Hepatocyte (in vitro differentiated cells): ENCODE results near the gene EPAS1. TPM values are rescaled to one million over a fixed set of nuclear protein-coding genes. Genes with fewer than 3 reads are reported as not detected.

Experiments used
- DNase-seq: peaks from one replicate; pipeline ENCODE4 v3.0.0-alpha.2; 2016; ENCODE audit warnings: low spot score
- H2AFZ ChIP-seq: fragments of 200-600 bp; sonication (generic); 2 replicates; pipeline ENCODE4 v1.6.0; 2016; ENCODE audit warnings: antibody characterized with exemption, mild to moderate bottlenecking
- H3K27ac ChIP-seq: fragments of 200-600 bp; sonication (generic); 2 replicates; pipeline ENCODE4 v1.5.1; 2016; ENCODE audit warnings: mild to moderate bottlenecking
- H3K27me3 ChIP-seq: fragments of 200-600 bp; sonication (generic); 2 replicates; pipeline ENCODE4 v1.6.1; 2016
- H3K36me3 ChIP-seq: fragments of 200-600 bp; sonication (generic); replicated peaks from 2 replicates; pipeline ENCODE4 v1.5.1; 2016; ENCODE audit warnings: low read depth; ENCODE audit not compliant: insufficient read depth
- H3K4me1 ChIP-seq: fragments of 200-600 bp; sonication (generic); 2 replicates; pipeline ENCODE4 v1.5.1; 2016; ENCODE audit warnings: mild to moderate bottlenecking, moderate library complexity; ENCODE audit not compliant: insufficient read depth
- H3K4me2 ChIP-seq: fragments of 200-600 bp; sonication (generic); 2 replicates; pipeline ENCODE4 v1.6.0; 2016
- H3K4me3 ChIP-seq: fragments of 200-600 bp; sonication (generic); 2 replicates; pipeline ENCODE4 v1.5.1; 2016; ENCODE audit warnings: mild to moderate bottlenecking
- H3K79me2 ChIP-seq: fragments of 200-600 bp; sonication (generic); 2 replicates; pipeline ENCODE4 v1.6.0; 2017; ENCODE audit warnings: mild to moderate bottlenecking
- H3K9me2 ChIP-seq: fragments of 200-600 bp; sonication (generic); replicated peaks from 2 replicates; pipeline ENCODE4 v1.6.0; 2017; ENCODE audit warnings: mild to moderate bottlenecking; ENCODE audit not compliant: insufficient read depth
- H3K9me3 ChIP-seq: fragments of 200-600 bp; sonication (generic); 2 replicates; pipeline ENCODE4 v1.5.1; 2016; ENCODE audit warnings: low read depth, mild to moderate bottlenecking
- H4K20me1 ChIP-seq: fragments of 200-600 bp; sonication (generic); 2 replicates; pipeline ENCODE4 v1.6.0; 2016; ENCODE audit warnings: mild to moderate bottlenecking; ENCODE audit not compliant: insufficient read depth, poor library complexity, severe bottlenecking
- EZH2 ChIP-seq: fragments of 200-600 bp; sonication (generic); IDR thresholded peaks from 2 replicates; pipeline ENCODE4 v1.6.1; 2016; ENCODE audit warnings: antibody characterized with exemption, mild to moderate bottlenecking, borderline replicate concordance
- EZH2phosphoT487 ChIP-seq: fragments of 200-600 bp; sonication (generic); IDR thresholded peaks from one replicate; pipeline ENCODE4 v1.6.1; 2018; ENCODE audit warnings: antibody characterized with exemption, mild to moderate bottlenecking, low read depth, moderate library complexity; ENCODE audit not compliant: unreplicated experiment, severe bottlenecking
- WGBS: methylation state at CpG from one replicate; pipeline ENCODE4 v1.1.6; 2016; ENCODE audit warnings: low lambda C conversion rate; ENCODE audit errors: missing lambda C conversion rate; 5-methylcytosine and 5-hydroxymethylcytosine counted together
- polyA plus RNA-seq: library from polyadenylated mRNA; unstranded; fragments of >200 nt; fragmentation: Nextera tagmentation; extraction: Ambion mirVana; gene quantifications from 2 replicates; pipeline ENCODE4 v1.2.1, GENCODE V29; 2016
- total RNA-seq: library from RNA; depleted of rRNA; stranded (reverse); fragments of >200 nt; gene quantifications from 2 replicates; pipeline ENCODE4 v1.2.3, GENCODE V29; 2014
- TF ChIP-seq, protein P1 (sequence below): fragments of 200-600 bp; sonication (generic); IDR thresholded peaks from 2 replicates; pipeline ENCODE4 v1.5.1; 2016; ENCODE audit warnings: antibody characterized with exemption, mild to moderate bottlenecking; ENCODE audit not compliant: poor library complexity

The EPAS1 gene
- total and polyA plus RNA-seq, 2 experiments from 2014 or later: 112 to 115 TPM

DNA sequence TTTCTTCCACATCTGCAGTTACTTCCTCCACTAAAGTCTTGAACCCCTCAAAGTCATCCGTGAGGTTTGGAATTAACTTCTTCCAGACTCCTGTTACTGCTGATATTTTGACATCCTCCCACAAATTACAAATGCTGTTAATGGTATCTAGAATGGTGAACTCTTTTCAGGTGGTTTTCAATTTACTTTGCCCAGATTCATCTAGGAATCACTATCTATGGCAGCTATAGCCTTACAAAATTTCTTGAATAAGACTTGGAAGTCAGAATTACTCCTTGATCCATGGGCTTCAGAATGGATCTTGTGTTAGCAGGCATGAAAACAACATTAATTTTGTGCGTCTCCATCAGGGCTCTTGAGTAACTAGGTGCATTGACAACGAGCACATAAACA is 19.9 kb downstream of the EPAS1 start:
- H3K36me3 ChIP-seq: no peaks in the 10 kb centered on the region
- H3K79me2 ChIP-seq: peaks cover 90% of the 10 kb centered on the region
- peaks cover 26% of the 10 kb centered on the region for H3K4me1 ChIP-seq
- peaks cover 7% of the 10 kb centered on the region for H4K20me1 ChIP-seq
- TF ChIP-seq EZH2: no peak
- TF ChIP-seq, protein P1, sequence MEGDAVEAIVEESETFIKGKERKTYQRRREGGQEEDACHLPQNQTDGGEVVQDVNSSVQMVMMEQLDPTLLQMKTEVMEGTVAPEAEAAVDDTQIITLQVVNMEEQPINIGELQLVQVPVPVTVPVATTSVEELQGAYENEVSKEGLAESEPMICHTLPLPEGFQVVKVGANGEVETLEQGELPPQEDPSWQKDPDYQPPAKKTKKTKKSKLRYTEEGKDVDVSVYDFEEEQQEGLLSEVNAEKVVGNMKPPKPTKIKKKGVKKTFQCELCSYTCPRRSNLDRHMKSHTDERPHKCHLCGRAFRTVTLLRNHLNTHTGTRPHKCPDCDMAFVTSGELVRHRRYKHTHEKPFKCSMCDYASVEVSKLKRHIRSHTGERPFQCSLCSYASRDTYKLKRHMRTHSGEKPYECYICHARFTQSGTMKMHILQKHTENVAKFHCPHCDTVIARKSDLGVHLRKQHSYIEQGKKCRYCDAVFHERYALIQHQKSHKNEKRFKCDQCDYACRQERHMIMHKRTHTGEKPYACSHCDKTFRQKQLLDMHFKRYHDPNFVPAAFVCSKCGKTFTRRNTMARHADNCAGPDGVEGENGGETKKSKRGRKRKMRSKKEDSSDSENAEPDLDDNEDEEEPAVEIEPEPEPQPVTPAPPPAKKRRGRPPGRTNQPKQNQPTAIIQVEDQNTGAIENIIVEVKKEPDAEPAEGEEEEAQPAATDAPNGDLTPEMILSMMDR: no peak
- H3K27me3 ChIP-seq: no peaks in the 10 kb centered on the region
- 78% methylated on average over 3 of the region's 3 CpGs for WGBS
- no peak overlapping the region for H3K4me2 ChIP-seq
- DNase-seq: no peak
- H3K9me3 ChIP-seq: no peaks in the 10 kb centered on the region
- H3K4me3 ChIP-seq: no peak overlapping the region
- no peak overlapping the region for H2AFZ ChIP-seq
- H3K27ac ChIP-seq: peak overlapping the region; percentile 52
- H3K9me2 ChIP-seq: no peaks in the 10 kb centered on the region

DNA sequence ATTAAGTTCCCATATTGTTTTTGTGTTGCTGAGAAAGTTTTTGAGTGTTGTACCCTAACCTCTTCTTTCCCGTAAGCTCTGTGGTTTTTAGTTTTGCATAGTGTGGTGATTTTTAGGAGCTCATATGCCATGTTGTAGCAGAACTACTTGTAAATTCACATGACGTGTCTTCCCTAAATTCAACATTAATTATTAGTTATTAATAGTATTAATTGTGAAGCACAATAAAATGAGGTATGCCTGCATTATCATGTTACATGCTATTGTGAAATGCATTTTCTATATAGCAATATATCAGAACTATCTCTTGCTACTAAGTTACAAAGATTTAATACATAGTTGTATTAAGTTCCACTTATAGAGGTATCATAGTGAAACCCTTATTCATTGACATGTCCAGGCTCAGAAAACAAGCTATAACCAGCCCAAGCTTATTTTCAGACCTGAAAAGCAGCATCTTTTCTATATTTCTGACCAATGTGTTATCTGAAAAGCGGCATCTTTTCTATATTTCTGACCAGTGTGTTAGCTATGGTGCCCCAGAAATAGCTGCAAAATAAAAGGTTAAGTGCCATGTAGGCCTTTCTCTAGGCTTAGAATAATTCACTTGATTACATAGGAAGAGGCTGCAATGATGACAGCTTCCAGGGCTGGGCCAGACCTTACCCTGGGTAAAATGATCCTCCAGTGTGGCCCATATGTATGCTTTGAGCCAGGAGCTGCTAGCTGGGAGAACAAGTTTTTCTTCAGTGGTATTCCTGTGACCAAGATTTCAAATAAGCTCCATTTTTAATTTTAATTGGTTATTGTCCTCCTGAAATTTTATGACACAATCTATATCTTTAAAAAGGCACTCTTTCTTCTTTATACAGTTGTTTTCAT is 21.6 kb downstream of the EPAS1 start:
- Histone ChIP-seq H3K4me1 (peaks cover 26% of the 10 kb centered on the region), H3K79me2 (peaks cover 90% of the 10 kb centered on the region), H3K4me3 (no peak overlapping the region), H3K36me3 (no peaks in the 10 kb centered on the region), H4K20me1 (peaks cover 4% of the 10 kb centered on the region), H3K4me2 (peak overlapping the region; percentile 48), H3K27ac (peak overlapping the region; percentile 11), H2AFZ (no peak overlapping the region), H3K9me2 (no peaks in the 10 kb centered on the region), H3K27me3 (no peaks in the 10 kb centered on the region), H3K9me3 (no peaks in the 10 kb centered on the region)
- 94% methylated on average over 3 of the region's 3 CpGs for WGBS
- TF ChIP-seq EZH2phosphoT487: no peak
- TF ChIP-seq EZH2: no peak
- TF ChIP-seq, protein P1: no peak
- DNase-seq: no peak

DNA sequence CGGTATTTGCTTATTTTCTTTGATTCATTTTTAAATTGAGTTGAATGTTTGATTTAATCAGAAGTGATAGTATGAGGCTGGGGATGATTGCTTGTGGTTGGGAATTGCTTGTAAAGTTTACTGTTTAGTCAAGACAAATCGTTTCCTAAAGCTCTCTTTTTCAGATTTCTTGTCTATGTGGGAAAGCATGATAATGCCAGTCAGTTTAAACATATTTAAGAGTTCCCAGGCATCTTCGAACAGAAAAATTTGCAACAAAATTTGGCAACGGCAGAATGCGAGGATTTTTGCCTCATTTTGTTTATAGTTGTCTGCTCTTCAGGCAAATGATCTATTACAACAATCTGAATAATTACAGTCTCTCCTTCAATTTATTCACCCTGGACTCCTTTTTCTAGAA is 22.5 kb downstream of the EPAS1 start:
- H4K20me1 ChIP-seq: peaks cover 4% of the 10 kb centered on the region
- WGBS: 50% methylated on average over 5 of the region's 5 CpGs
- no peaks in the 10 kb centered on the region for H3K36me3 ChIP-seq
- peak overlapping the region; percentile 11 for H3K27ac ChIP-seq
- peak overlapping the region; percentile 48 for H3K4me2 ChIP-seq
- H3K4me3 ChIP-seq: no peak overlapping the region
- no peaks in the 10 kb centered on the region for H3K9me3 ChIP-seq
- TF ChIP-seq EZH2phosphoT487 (no peak), EZH2 (no peak)
- TF ChIP-seq, protein P1: no peak
- H2AFZ ChIP-seq: no peak overlapping the region
- DNase-seq: no peak
- peaks cover 26% of the 10 kb centered on the region for H3K4me1 ChIP-seq
- no peaks in the 10 kb centered on the region for H3K27me3 ChIP-seq
- peaks cover 90% of the 10 kb centered on the region for H3K79me2 ChIP-seq
- H3K9me2 ChIP-seq: no peaks in the 10 kb centered on the region
